GM18868 (cell line): ENCODE measurements around the gene CATSPERB.
"Not testable (repeated sequence)": the region's sequence is repeated elsewhere in the genome, so short reads cannot be mapped to it uniquely, and the experiment has no call there.

Experiments
- ATAC-seq: cut with Tn5 transposase; IDR thresholded peaks from one replicate; pipeline ENCODE4 v1.9.1; 2021; ENCODE audit warnings: mild to moderate bottlenecking, moderate library complexity; ENCODE audit not compliant: unreplicated experiment

The CATSPERB gene

GRCh38 chr14:91674911-91675310, 57.0 kb downstream of the CATSPERB start:
- no peak for ATAC-seq

- no peak for ATAC-seq
These were observed 62.0 kb downstream of the CATSPERB start for GRCh38 chr14:91669867-91670266.

- not testable (repeated sequence) for ATAC-seq
These were observed 64.8 kb downstream of the CATSPERB start for GRCh38 chr14:91667101-91667500.

GRCh38 chr14:91660790-91661189, 71.1 kb downstream of the CATSPERB start:
- ATAC-seq: no peak

- no peak for ATAC-seq
These were observed 77.0 kb downstream of the CATSPERB start for GRCh38 chr14:91654836-91655235.

GRCh38 chr14:91653451-91653850, 78.4 kb downstream of the CATSPERB start:
- ATAC-seq: no peak

GRCh38 chr14:91649930-91650329, 82.0 kb downstream of the CATSPERB start:
- no peak for ATAC-seq

- no peak for ATAC-seq
These were observed 84.0 kb downstream of the CATSPERB start for GRCh38 chr14:91647856-91648255.

GRCh38 chr14:91636604-91637003, 95.3 kb downstream of the CATSPERB start:
- ATAC-seq: no peak

- no peak for ATAC-seq
These were observed 107.1 kb downstream of the CATSPERB start for GRCh38 chr14:91624757-91625156.

GRCh38 chr14:91614187-91614586, 117.7 kb downstream of the CATSPERB start:
- no peak for ATAC-seq

- ATAC-seq: no peak
These were observed 118.3 kb downstream of the CATSPERB start for GRCh38 chr14:91613459-91614112.

- no peak for ATAC-seq
These were observed 120.4 kb downstream of the CATSPERB start for GRCh38 chr14:91611528-91611927.

GRCh38 chr14:91609161-91609560, 122.7 kb downstream of the CATSPERB start:
- no peak for ATAC-seq

- ATAC-seq: no peak
These were observed 124.4 kb downstream of the CATSPERB start for GRCh38 chr14:91607322-91608047.

- no peak for ATAC-seq
These were observed 125.0 kb downstream of the CATSPERB start for GRCh38 chr14:91606851-91607250.

GRCh38 chr14:91604611-91605010, 127.3 kb downstream of the CATSPERB start:
- not testable (repeated sequence) for ATAC-seq

GRCh38 chr14:91599994-91600393, 131.9 kb downstream of the CATSPERB start:
- no peak for ATAC-seq

- ATAC-seq: no peak
These were observed 136.2 kb downstream of the CATSPERB start for GRCh38 chr14:91595736-91596135.

GRCh38 chr14:91593957-91594356, 137.9 kb downstream of the CATSPERB start:
- ATAC-seq: not testable (repeated sequence)

GRCh38 chr14:91586410-91586809, 145.5 kb downstream of the CATSPERB start:
- no peak for ATAC-seq

- no peak for ATAC-seq
These were observed 146.0 kb downstream of the CATSPERB start for GRCh38 chr14:91585856-91586255.
